ENCODE data around the gene DENND4C. TPM values are rescaled to one million over a fixed set of nuclear protein-coding genes. Genes with fewer than 3 reads are reported as not detected.

The DENND4C gene
- total and polyA plus RNA-seq, 12 donors, result 5.0 to 81.6 (median 46.7) TPM

DNA sequence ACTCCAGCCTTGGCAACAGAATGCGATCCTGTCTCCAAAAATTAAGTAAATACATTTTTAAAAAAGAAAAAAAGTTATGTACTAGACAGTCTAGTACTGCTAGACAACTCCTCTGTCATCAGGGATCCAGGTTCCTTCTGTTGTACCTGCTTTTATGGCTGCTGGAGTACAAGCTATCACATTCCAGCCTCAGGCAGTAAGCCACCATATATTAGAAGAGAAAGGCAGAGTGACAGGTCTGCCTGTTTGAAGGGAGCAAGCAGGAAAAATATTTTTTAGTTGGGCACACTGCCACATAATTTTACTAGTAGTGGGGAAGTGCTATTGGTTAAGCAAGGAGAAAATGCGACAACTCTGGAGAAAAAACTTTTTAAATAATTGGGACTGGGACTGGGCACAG lies 138.6 kb downstream of the DENND4C start:
- Histone ChIP-seq H3K4me1 (replicated peaks in 1 of 2) (no peaks in the 10 kb centered on the region), H3K36me3 (replicated peaks in 1 of 2) (peaks cover 0 to 37% of the 10 kb centered on the region in 2 donors), H3K4me3 (no peak overlapping the region), H3K27me3 (no peaks in the 10 kb centered on the region), H3K9me3 (replicated peaks in 1 of 3) (no peaks in the 10 kb centered on the region), H3K27ac (no peak overlapping the region)
- WGBS, 4 donors, result 82 to 93% (median 87%) methylated on average over 2 of the region's 2 CpGs
- intact Hi-C loops (cut with DNase I), result no loop called here
- TF ChIP-seq, protein P1, sequence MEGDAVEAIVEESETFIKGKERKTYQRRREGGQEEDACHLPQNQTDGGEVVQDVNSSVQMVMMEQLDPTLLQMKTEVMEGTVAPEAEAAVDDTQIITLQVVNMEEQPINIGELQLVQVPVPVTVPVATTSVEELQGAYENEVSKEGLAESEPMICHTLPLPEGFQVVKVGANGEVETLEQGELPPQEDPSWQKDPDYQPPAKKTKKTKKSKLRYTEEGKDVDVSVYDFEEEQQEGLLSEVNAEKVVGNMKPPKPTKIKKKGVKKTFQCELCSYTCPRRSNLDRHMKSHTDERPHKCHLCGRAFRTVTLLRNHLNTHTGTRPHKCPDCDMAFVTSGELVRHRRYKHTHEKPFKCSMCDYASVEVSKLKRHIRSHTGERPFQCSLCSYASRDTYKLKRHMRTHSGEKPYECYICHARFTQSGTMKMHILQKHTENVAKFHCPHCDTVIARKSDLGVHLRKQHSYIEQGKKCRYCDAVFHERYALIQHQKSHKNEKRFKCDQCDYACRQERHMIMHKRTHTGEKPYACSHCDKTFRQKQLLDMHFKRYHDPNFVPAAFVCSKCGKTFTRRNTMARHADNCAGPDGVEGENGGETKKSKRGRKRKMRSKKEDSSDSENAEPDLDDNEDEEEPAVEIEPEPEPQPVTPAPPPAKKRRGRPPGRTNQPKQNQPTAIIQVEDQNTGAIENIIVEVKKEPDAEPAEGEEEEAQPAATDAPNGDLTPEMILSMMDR (IDR thresholded peaks at IDR 0.05), result no peak
- no peak for TF ChIP-seq POLR2A (IDR thresholded peaks at IDR 0.05)
- no peak for DNase-seq

GRCh38 chr9:19371942-19372341 lies 141.4 kb downstream of the DENND4C start:
- Histone ChIP-seq H3K4me1 (replicated peaks in 1 of 2) (peaks cover 0 to 2% of the 10 kb centered on the region in 2 donors), H3K9me3 (replicated peaks in 1 of 3) (no peaks in the 10 kb centered on the region), H3K27ac (no peak overlapping the region), H3K4me3 (no peak overlapping the region), H3K36me3 (replicated peaks in 1 of 2) (peaks cover 0 to 58% of the 10 kb centered on the region in 2 donors), H3K27me3 (no peaks in the 10 kb centered on the region)
- no peak for DNase-seq
- WGBS, 4 donors, result 63 to 68% (median 67%) methylated on average over 5 of the region's 5 CpGs
- intact Hi-C loops (cut with DNase I), result no loop called here
- TF ChIP-seq, protein P1 (IDR thresholded peaks at IDR 0.05), result no peak
- no peak for TF ChIP-seq POLR2A (IDR thresholded peaks at IDR 0.05)

GRCh38 chr9:19372567-19372966 lies 142.1 kb downstream of the DENND4C start:
- H3K4me3 ChIP-seq, result no peak overlapping the region
- WGBS, 4 donors, result 94 to 98% (median 95%) methylated on average over 8 of the region's 8 CpGs
- no peak overlapping the region for H3K27ac ChIP-seq
- H3K36me3 ChIP-seq (replicated peaks in 1 of 2), result peaks cover 0 to 64% of the 10 kb centered on the region in 2 donors
- H3K9me3 ChIP-seq (replicated peaks in 1 of 3), result no peaks in the 10 kb centered on the region
- intact Hi-C loops (cut with DNase I), result no loop called here
- H3K4me1 ChIP-seq (replicated peaks in 1 of 2), result peaks cover 0 to 8% of the 10 kb centered on the region in 2 donors
- TF ChIP-seq, protein P1 (IDR thresholded peaks at IDR 0.05), result no peak
- no peak for TF ChIP-seq POLR2A (IDR thresholded peaks at IDR 0.05)
- no peak for DNase-seq
- H3K27me3 ChIP-seq, result no peaks in the 10 kb centered on the region

DNA sequence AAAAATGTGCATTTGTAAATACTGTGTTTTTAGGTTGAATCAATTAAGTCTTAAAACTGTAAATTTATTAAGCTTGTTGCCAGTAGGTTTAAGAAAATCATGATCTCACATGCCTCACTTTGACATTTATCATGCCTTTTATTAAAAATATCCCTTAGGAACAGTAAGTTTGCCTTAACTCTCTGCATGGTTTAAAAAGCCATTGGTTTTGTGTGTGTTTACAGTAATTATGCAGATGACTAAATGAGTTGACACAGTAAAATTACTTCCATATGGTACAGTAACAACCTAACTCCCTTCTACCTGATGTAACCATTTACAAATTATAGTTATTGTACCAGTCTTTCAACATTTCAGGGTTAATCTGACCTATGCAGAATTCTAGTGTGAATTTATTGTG lies 143.0 kb downstream of the DENND4C start:
- no peaks in the 10 kb centered on the region for H3K9me3 ChIP-seq (replicated peaks in 1 of 3)
- peaks cover 0 to 68% of the 10 kb centered on the region in 2 donors for H3K36me3 ChIP-seq (replicated peaks in 1 of 2)
- H3K27me3 ChIP-seq, result no peaks in the 10 kb centered on the region
- TF ChIP-seq, protein P1 (IDR thresholded peaks at IDR 0.05), result no peak
- TF ChIP-seq POLR2A (IDR thresholded peaks at IDR 0.05), result no peak
- no peak overlapping the region for H3K27ac ChIP-seq
- no peak for DNase-seq
- peaks cover 9 to 18% of the 10 kb centered on the region in 2 donors for H3K4me1 ChIP-seq (replicated peaks in 1 of 2)
- no peak overlapping the region for H3K4me3 ChIP-seq
- intact Hi-C loops (cut with DNase I), result no loop called here
